Ishikawa (cell line): ENCODE results near the gene VRK3.
A peak's percentile ranks its signal among the peaks of the same experiment; 100 is the strongest.

Source experiments
- CEBPB ChIP-seq: IDR thresholded peaks from 2 replicates; pipeline ENCODE4 v1.6.1; 2012
- EP300 ChIP-seq: IDR thresholded peaks from 2 replicates; pipeline ENCODE4 v1.6.1; 2012; ENCODE audit warnings: borderline replicate concordance
- FOXM1 ChIP-seq: IDR thresholded peaks from 2 replicates; pipeline ENCODE4 v1.6.1; 2012; ENCODE audit warnings: low read depth, borderline replicate concordance
- RAD21 ChIP-seq: IDR thresholded peaks from 2 replicates; pipeline ENCODE4 v1.6.1; 2012; ENCODE audit warnings: low read depth
- REST ChIP-seq: IDR thresholded peaks from 2 replicates; pipeline ENCODE4 v1.6.1; 2012; ENCODE audit warnings: low read depth, mild to moderate bottlenecking
- TEAD4 ChIP-seq: IDR thresholded peaks from 2 replicates; pipeline ENCODE4 v1.6.1; 2012
- USF1 ChIP-seq: IDR thresholded peaks from 2 replicates; pipeline ENCODE4 v1.6.1; 2012
- TF ChIP-seq, protein P1 (sequence below): IDR thresholded peaks from 2 replicates; pipeline ENCODE4 v1.6.1; 2012

- no peak for TF ChIP-seq RAD21
- TF ChIP-seq REST = no peak
- no peak for TF ChIP-seq CEBPB
- no peak for TF ChIP-seq EP300
- TF ChIP-seq USF1 = peak; percentile 66; the same call in 1 of the 2 replicates
- TF ChIP-seq TEAD4 = no peak
- TF ChIP-seq, protein P1, sequence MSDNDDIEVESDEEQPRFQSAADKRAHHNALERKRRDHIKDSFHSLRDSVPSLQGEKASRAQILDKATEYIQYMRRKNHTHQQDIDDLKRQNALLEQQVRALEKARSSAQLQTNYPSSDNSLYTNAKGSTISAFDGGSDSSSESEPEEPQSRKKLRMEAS = no peak
- TF ChIP-seq FOXM1 = no peak
These were observed 8.9 kb downstream of the VRK3 start for GRCh38 chr19:50016225-50016807.
